Hippocampal formation (tissue), 2 donors: ENCODE data around the gene SLC25A24.

ENCODE experiments used
- DNase-seq, 2 donors: peaks; one replicate each; lab custom pipeline; 2025; lab: John Stamatoyannopoulos, UW

The SLC25A24 gene

GRCh38 chr1:108096089-108096488 is 104.1 kb downstream of the SLC25A24 start:
- no peak for DNase-seq

DNA sequence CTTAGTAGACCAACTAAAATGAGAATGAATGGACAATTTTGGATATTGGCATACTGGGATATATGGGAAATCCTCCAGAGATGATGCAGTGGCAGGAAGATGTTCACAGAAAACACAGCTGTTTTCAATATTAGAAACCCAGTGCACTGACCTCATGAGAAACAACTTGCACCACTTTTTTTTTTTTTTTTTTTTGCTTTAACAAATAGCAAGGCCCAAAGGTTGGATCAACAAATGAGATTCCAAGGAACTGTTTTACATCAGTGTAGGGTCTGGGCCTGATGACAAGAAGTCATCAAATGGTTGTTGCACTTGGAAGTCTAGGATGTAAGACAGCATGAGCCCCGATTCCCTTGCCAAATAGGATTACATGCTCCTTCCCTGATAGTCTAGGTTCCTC is 110.7 kb downstream of the SLC25A24 start:
- no peak for DNase-seq

DNA sequence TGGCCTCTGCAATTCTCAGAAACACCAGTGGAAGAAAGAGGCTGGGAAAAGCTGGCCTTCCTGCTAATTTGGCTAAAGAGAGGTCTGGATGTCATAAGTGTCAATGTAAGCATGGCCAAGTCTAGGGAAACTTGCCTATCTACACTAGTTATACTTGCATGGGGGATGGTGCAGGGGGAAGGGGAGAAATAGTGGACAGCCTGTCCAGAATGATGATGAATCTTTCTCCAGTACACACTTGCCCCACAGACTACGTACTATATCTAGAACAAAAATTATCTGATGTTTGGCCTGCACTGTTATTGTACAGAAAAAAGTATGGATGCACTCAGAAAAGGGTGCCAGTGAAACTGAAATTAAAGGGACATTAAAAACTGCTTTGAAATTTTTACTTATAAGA is 114.5 kb downstream of the SLC25A24 start:
- no peak for DNase-seq

- no peak for DNase-seq
Observed at GRCh38 chr1:108084866-108085477, 115.2 kb downstream of the SLC25A24 start.
